Measurements from ENCODE around the gene RGS17.

Gene RGS17

GRCh38 chr6:153076431-153076830 lies 54.7 kb downstream of the RGS17 start:
- DNase-seq: no peak

- DNase-seq: no peak
Observed at GRCh38 chr6:153074761-153075160, 56.3 kb downstream of the RGS17 start.

GRCh38 chr6:153073841-153074240 lies 57.2 kb downstream of the RGS17 start:
- no peak for DNase-seq

- no peak for DNase-seq
Observed at GRCh38 chr6:153070756-153071155, 60.3 kb downstream of the RGS17 start.

- no peak for DNase-seq
Observed at GRCh38 chr6:153069897-153070296, 61.2 kb downstream of the RGS17 start.

- no peak for DNase-seq
Observed at GRCh38 chr6:153065222-153065621, 65.9 kb downstream of the RGS17 start.

- DNase-seq: no peak
Observed at GRCh38 chr6:153063936-153064335, 67.1 kb downstream of the RGS17 start.

- no peak for DNase-seq
Observed at GRCh38 chr6:153062516-153062915, 68.6 kb downstream of the RGS17 start.

- no peak for DNase-seq
Observed at GRCh38 chr6:153059757-153060156, 71.3 kb downstream of the RGS17 start.

- no peak for DNase-seq
Observed at GRCh38 chr6:153059311-153059710, 71.8 kb downstream of the RGS17 start.

GRCh38 chr6:153058909-153059308 lies 72.2 kb downstream of the RGS17 start:
- DNase-seq: no peak

GRCh38 chr6:153058291-153058690 lies 72.8 kb downstream of the RGS17 start:
- DNase-seq: no peak

- no peak for DNase-seq
Observed at GRCh38 chr6:153056308-153056707, 74.8 kb downstream of the RGS17 start.

GRCh38 chr6:153051801-153052200 lies 79.3 kb downstream of the RGS17 start:
- DNase-seq: no peak

- DNase-seq: no peak
Observed at GRCh38 chr6:153048631-153049030, 82.5 kb downstream of the RGS17 start.

GRCh38 chr6:153047386-153047785 lies 83.7 kb downstream of the RGS17 start:
- DNase-seq: no peak

- DNase-seq: no peak
Observed at GRCh38 chr6:153045271-153045670, 85.8 kb downstream of the RGS17 start.

GRCh38 chr6:153044295-153044694 lies 86.8 kb downstream of the RGS17 start:
- no peak for DNase-seq

GRCh38 chr6:153043719-153044118 lies 87.4 kb downstream of the RGS17 start:
- no peak for DNase-seq

- DNase-seq: no peak
Observed at GRCh38 chr6:153038378-153039057, 92.6 kb downstream of the RGS17 start.

GRCh38 chr6:153034139-153034538 lies 96.9 kb downstream of the RGS17 start:
- DNase-seq: no peak

- peak; percentile 51 for DNase-seq
Observed at GRCh38 chr6:153032255-153032882, 98.7 kb downstream of the RGS17 start.

GRCh38 chr6:153031335-153031955 lies 99.6 kb downstream of the RGS17 start:
- DNase-seq: no peak

- DNase-seq: no peak
Observed at GRCh38 chr6:153028963-153029362, 102.1 kb downstream of the RGS17 start.

All from hematopoietic multipotent progenitor cell treated with erythropoietin and hydrocortisone succinate and interleukin-3 and kit ligand, for 8 days (in vitro differentiated cells).